Stimulated activated CD4-positive, alpha-beta T cell treated with anti-CD3 and anti-CD28 coated beads, Interleukin-12 subunit alpha, Interleukin-12 subunit beta, amount 100 ng/mL, for 24 hours (primary cell): ENCODE results near the gene CPVL.
A peak's percentile ranks its signal among the peaks of the same experiment; 100 is the strongest.

ENCODE experiments used
- DNase-seq, 2 experiments: peaks; one replicate each; pipeline ENCODE4 v3.0.0-alpha.2; 2020; ENCODE audit warnings: low read depth in 2 of 2

The CPVL gene

DNA sequence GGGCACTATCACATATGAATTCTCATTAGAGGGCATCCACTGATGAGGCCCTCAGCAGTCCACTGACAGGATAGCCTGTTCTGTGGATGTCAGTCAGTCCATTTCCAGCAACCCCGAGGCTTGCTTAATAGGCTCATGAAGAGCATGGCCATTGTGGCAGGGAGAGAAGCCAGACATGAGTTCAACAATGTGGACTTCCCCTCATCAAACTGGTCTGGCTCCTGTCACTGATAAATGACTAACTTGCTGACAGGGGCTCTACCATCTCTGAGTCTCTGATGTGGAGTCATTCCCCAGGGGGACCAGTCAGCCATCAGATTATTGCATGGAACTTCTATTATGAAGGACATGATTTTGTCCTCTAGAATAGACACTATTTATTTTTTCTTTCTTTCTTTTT lies 168.5 kb downstream of the CPVL start:
- DNase-seq: no peak

DNA sequence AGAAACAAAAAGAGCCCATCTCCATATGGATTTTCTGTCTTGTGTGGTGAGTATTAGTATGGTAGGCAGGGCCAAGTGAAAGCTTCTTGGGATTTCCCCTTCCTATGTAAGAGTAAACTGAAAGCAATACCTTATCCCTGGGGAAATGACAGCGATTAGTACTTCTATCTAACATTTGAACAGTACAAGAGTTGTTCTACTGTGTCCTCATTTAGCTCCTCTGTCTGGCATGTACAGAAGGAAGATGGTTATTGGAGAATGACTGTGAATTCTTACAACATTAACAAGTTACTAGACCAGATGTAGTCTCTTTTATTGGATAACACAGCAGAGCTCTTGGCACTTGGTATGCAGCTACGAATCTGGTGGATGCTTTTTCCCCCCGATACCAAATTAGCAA lies 170.3 kb downstream of the CPVL start:
- no peak for DNase-seq

- no peak for DNase-seq
Measured at GRCh38 chr7:28973591-28973990, 172.7 kb downstream of the CPVL start.

- DNase-seq: no peak
Measured at GRCh38 chr7:28964056-28964455, 182.3 kb downstream of the CPVL start.

DNA sequence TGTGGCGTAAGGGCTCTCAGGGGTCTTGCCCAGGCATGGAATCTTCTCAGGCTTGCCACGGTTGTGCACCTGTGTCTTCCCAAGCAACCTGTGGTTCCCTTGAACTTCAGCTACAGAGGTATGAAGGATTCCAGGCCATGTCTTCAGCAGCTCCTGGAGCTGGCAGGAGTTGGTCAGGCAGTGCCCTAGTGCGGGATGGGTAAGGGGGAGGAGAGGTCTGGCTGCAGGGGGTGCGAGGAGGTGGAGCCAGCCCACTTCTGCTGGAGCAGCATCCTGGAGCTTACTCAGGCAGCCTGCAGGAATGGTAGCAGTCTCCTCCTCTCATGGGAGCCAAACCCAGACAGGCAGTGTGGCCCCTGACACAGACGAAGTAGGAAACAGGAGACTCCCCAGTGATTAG lies 184.4 kb downstream of the CPVL start:
- no peak for DNase-seq

GRCh38 chr7:28960071-28960840 lies 186.1 kb downstream of the CPVL start:
- no peak for DNase-seq

- DNase-seq: no peak
Measured at GRCh38 chr7:28958980-28959347, 187.4 kb downstream of the CPVL start.

GRCh38 chr7:28958235-28958979 lies 187.9 kb downstream of the CPVL start, which contains the start of gene TRIL:
Gene TRIL, minus strand, starts transcription at chr7:28958330. Its CDS starts 284 bp downstream, at chr7:28958046.
- no peak for DNase-seq

GRCh38 chr7:28957751-28958234 lies 188.5 kb downstream of the CPVL start:
- no peak for DNase-seq

GRCh38 chr7:28957064-28957750 lies 189.1 kb downstream of the CPVL start:
- no peak for DNase-seq

GRCh38 chr7:28956608-28957063 lies 189.7 kb downstream of the CPVL start:
- no peak for DNase-seq

DNA sequence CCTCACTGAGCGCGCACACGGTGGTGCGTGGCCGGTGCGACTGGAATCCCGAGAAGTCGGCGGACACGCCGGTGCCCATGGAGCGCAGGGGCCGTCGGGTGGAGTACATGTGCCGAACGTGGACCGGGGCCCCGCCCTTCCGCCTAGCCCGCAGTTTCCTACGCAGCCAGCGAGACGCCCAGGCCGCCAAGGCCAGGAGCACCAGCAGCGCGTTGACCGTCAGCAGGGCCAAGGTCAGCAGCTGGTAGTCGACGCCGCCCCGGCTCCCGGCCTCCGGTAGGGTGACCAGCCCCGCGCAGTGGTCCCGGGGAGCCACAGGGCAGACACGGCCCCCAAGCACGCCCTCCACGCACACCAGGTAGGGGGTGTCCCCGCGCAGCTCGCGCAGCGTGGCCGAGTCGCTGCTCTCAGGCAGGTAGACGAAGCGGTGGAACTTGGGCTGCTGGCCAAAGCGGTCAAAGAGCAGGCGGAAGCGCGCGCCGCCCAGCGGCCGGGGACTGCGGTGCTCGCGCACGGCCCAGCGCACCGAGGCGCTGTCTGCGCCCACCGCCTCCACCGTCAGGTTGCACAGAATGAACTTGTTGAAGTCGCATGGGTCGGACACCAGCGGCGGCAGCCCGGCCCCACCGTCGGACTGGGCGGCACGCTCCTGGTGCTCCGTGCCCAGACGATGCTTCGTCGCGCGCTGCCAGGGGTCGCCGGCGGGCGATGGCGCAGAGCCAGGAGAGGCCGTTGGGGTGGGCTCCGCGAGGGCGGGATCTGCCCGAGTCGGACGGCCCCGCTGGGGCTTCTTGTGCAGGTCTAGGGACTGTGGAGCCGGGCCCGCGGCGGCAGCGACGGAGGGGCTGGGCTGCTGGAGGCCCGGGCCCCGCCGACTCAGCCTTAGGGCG lies 190.4 kb downstream of the CPVL start:
- peak in 1 of 2 experiments; percentile 28 for DNase-seq

DNA sequence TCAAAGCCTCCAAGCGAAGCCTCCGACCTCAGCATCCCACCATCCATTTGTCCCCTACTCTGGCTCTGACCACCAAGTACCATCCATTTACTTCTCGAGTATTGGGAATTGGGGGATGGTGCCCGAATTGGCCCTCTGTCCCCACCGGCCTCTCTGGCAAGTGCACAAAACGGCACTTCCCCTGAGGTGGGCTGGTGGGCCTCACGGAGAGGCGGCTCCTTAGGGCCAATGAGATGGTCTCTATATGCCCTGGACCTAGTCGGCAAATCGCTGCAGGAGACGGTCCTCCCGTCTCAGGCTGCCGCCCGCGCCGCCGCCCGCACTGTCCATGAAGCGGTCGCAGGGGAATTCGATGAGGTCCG lies 191.0 kb downstream of the CPVL start:
- no peak for DNase-seq

DNA sequence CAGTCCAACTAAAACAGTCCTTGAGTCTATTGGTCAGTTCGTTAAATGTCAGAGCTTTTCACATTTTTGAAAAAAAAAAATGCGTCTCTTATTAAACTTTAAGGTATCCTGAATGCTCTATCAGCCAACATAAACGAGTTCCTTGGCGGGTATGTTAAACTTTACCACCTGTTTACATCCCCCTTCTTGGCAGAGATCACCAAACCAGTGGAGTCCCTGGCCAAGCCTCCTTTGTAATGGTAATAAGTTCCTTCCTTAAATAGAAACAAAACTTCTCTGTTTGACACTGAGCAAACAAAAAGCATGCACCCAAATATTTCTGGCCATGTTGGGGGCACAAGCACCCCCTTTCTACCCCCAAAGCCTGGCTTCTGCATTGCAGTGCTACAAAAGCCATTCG lies 191.4 kb downstream of the CPVL start:
- no peak for DNase-seq

- no peak for DNase-seq
Measured at GRCh38 chr7:28954471-28954870, 191.9 kb downstream of the CPVL start.

DNA sequence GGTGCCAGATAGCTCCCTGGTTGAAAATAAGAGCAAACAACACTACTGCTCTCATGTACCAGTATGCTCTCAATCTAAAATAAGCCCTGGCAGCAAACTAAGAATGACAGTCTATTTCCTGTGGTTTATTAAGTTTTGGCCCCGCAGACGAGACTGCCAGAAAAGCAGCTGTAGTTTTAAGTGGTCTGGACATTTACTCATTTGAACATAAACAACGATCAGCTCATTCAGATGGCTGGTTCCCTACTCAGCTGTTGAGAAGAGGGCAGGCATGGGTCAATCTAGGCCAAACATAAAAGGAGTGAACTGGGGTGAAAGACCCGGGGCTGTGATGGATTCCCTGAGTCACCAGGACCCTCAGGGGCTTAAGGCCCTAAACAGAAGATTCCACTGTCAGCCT lies 192.7 kb downstream of the CPVL start:
- no peak for DNase-seq
